HCT116 (cell line): ENCODE results near the gene NAXE. TPM values are rescaled to one million over a fixed set of nuclear protein-coding genes. Genes with fewer than 3 reads are reported as not detected.

Experiments
- ATAC-seq: fragments of 200-7000 bp; cut with Tn5 transposase; 2 replicates; pipeline ENCODE4 v1.9.1; 2020; ENCODE audit warnings: mild to moderate bottlenecking, moderate library complexity
- BruUV-seq: library from RNA; stranded (reverse); fragments of 400-500 nt; replicated peaks from 2 replicates; lab custom pipeline; 2021; lab: Mats Ljungman, UMichigan
- CTCF ChIA-PET: fragments of 300-600 bp; sonication (Branson Sonifier 250); formaldehyde crosslinking; loops from one replicate; lab custom pipeline; 2021; ENCODE audit warnings: antibody characterized with exemption; lab: Charles Lee
- POLR2A ChIA-PET: fragments of 300-600, 350-600 bp; sonication (Branson Sonifier 250); formaldehyde crosslinking; loops from one replicate; lab custom pipeline; 2021; ENCODE audit warnings: antibody characterized with exemption; lab: Charles Lee
- RAD21 ChIA-PET, 2 experiments: fragments of 300-600 bp; sonication (Branson Sonifier 250); formaldehyde crosslinking; loops; one replicate each; lab custom pipeline; 2023; ENCODE audit warnings: low total read pairs in 2 of 2; ENCODE audit not compliant: uncharacterized antibody in 2 of 2, unreplicated experiment in 2 of 2, low non-redundant PET in 1 of 2; lab: Charles Lee
- DNase-seq: peaks from one replicate; pipeline ENCODE4 v3.0.0-alpha.2; 2010; ENCODE audit warnings: low read depth, low spot score
- H2AFZ ChIP-seq: fragments of 200-600 bp; shearing (Covaris generic), sonication (generic); 2 replicates; pipeline ENCODE4 v1.6.1; 2017; ENCODE audit warnings: low read depth, mixed run types, mixed read lengths, antibody characterized with exemption, low read length; ENCODE audit not compliant: poor library complexity, severe bottlenecking
- H3K27ac ChIP-seq: 2 replicates; pipeline ENCODE4 v1.5.1; 2012; ENCODE audit warnings: low read depth, low read length
- H3K27me3 ChIP-seq: fragments of 200-600 bp; sonication (generic); 2 replicates; pipeline ENCODE4 v1.6.1; 2016; ENCODE audit warnings: mixed run types, low read length, mixed read lengths; ENCODE audit not compliant: insufficient read depth
- H3K36me3 ChIP-seq, 2 experiments: fragments of 200-500 bp in 1 of 2; fragments of 200-600 bp in 1 of 2; sonication (Bioruptor generic) in 1 of 2; sonication (generic) in 1 of 2; 2 replicates each; pipeline versions ENCODE4 v1.5.1 to v1.6.1; 2014 to 2016; ENCODE audit warnings: low read length in 2 of 2, inconsistent platforms in 1 of 2, mixed read lengths in 1 of 2, mixed run types in 1 of 2; ENCODE audit not compliant: insufficient read depth in 2 of 2, control insufficient read depth in 1 of 2
- H3K4me1 ChIP-seq, 2 experiments: fragments of 200-600 bp in 1 of 2; sonication (generic) in 1 of 2; 2 replicates each; pipeline versions ENCODE4 v1.5.1 to v1.6.1; 2012 to 2017; ENCODE audit warnings: low read length in 2 of 2, inconsistent platforms in 1 of 2, mild to moderate bottlenecking in 1 of 2, mixed read lengths in 1 of 2, mixed run types in 1 of 2, moderate library complexity in 1 of 2; ENCODE audit not compliant: insufficient read depth in 2 of 2, control insufficient read depth in 1 of 2
- H3K4me2 ChIP-seq: fragments of 200-600 bp; sonication (generic); 2 replicates; pipeline ENCODE4 v1.6.1; 2017; ENCODE audit warnings: mixed run types, low read length, mixed read lengths
- H3K4me3 ChIP-seq, 2 experiments: fragments of 200-600 bp in 1 of 2; sonication (generic) in 1 of 2; replicated peaks in 1 of 2; 2 replicates each; pipeline ENCODE4 v1.5.1; 2011 to 2016; ENCODE audit warnings: low read length in 2 of 2, control low read depth in 1 of 2, low read depth in 1 of 2, mild to moderate bottlenecking in 1 of 2, mixed read lengths in 1 of 2, mixed run types in 1 of 2
- H3K79me2 ChIP-seq: fragments of 200-600 bp; sonication (generic); 2 replicates; pipeline ENCODE4 v1.6.1; 2017; ENCODE audit warnings: mild to moderate bottlenecking, mixed run types, low read length, moderate library complexity, mixed read lengths; ENCODE audit not compliant: insufficient read depth
- H3K9ac ChIP-seq: fragments of 200-600 bp; sonication (generic); 2 replicates; pipeline ENCODE4 v1.6.1; 2016; ENCODE audit warnings: low read length, mixed read lengths
- H3K9me2 ChIP-seq: fragments of 200-600 bp; sonication (generic), shearing (Covaris generic); 2 replicates; pipeline ENCODE4 v1.6.1; 2017; ENCODE audit warnings: mixed run types, mild to moderate bottlenecking, moderate library complexity; ENCODE audit not compliant: insufficient read depth
- H3K9me3 ChIP-seq, 2 experiments: fragments of 200-500 bp in 1 of 2; fragments of 200-600 bp in 1 of 2; sonication (Bioruptor generic) in 1 of 2; sonication (generic) in 1 of 2; 2 replicates each; pipeline ENCODE4 v1.6.1; 2014 to 2017; ENCODE audit warnings: low read length in 2 of 2, mixed read lengths in 2 of 2, inconsistent platforms in 1 of 2, low read depth in 1 of 2, mild to moderate bottlenecking in 1 of 2, mixed run types in 1 of 2, moderate library complexity in 1 of 2; ENCODE audit not compliant: control insufficient read depth in 1 of 2, insufficient read depth in 1 of 2
- H4K20me1 ChIP-seq: fragments of 200-600 bp; sonication (generic), shearing (Covaris generic); 2 replicates; pipeline ENCODE4 v1.6.1; 2017; ENCODE audit warnings: mixed run types, mild to moderate bottlenecking, moderate library complexity; ENCODE audit not compliant: insufficient read depth
- CEBPB ChIP-seq: IDR thresholded peaks from 2 replicates; pipeline ENCODE4 v1.6.1; 2012; ENCODE audit warnings: low read depth
- EGR1 ChIP-seq: IDR thresholded peaks from 2 replicates; pipeline ENCODE4 v1.6.1; 2012; ENCODE audit warnings: low read depth
- EZH2 ChIP-seq: fragments of 200-600 bp; sonication (generic); IDR thresholded peaks from 2 replicates; pipeline ENCODE4 v1.6.1; 2017; ENCODE audit warnings: antibody characterized with exemption, mixed run types
- SIN3A ChIP-seq: IDR thresholded peaks from 2 replicates; pipeline ENCODE4 v1.6.1; 2012; ENCODE audit warnings: low read depth
- SP1 ChIP-seq: IDR thresholded peaks from 2 replicates; pipeline ENCODE4 v1.6.1; 2012; ENCODE audit warnings: low read depth
- ZFX ChIP-seq: fragments of 450-650 bp; IDR thresholded peaks from 2 replicates; pipeline ENCODE4 v1.6.1; 2017
- intact Hi-C: fragments of 100-400 bp; cut with micrococcal nuclease; formaldehyde crosslinking; loops from 2 replicates; pipeline ENCODE4 v1.10.0; 2022
- total RNA-seq: library from RNA; stranded (reverse); gene quantifications from one replicate; pipeline ENCODE4 v1.2.1, GENCODE V29; 2021; ENCODE audit not compliant: unreplicated experiment
- TF ChIP-seq, protein P1 (sequence below), 3 experiments: fragments of 200-600 bp in 1 of 3; sonication (generic) in 1 of 3; IDR thresholded peaks in 2 of 3; conservative IDR thresholded peaks in 1 of 3; 2 replicates each; pipeline ENCODE4 v1.5.1; 2012 to 2017; ENCODE audit warnings: low read depth in 2 of 3, low read length in 2 of 3, antibody characterized with exemption in 1 of 3, borderline replicate concordance in 1 of 3, control low read depth in 1 of 3, mild to moderate bottlenecking in 1 of 3, mixed read lengths in 1 of 3, mixed run types in 1 of 3, moderate library complexity in 1 of 3; ENCODE audit not compliant: insufficient read depth in 1 of 3

Gene NAXE
- total RNA-seq, 1 experiment from 2014 or later: 139 TPM

- Histone ChIP-seq H3K9me2 (no peaks in the 10 kb centered on the region), H3K79me2 (peaks cover 16% of the 10 kb centered on the region; the same call in 1 of the 2 replicates), H3K9me3 (no peaks in the 10 kb centered on the region), H4K20me1 (no peaks in the 10 kb centered on the region), H3K36me3 (peaks cover 11 to 25% of the 10 kb centered on the region in 2 experiments; a peak in 3 of 4 replicates), H2AFZ (no peak overlapping the region), H3K9ac (peak overlapping the region; percentile 97), H3K4me1 (peaks cover 8 to 33% of the 10 kb centered on the region in 2 experiments; a peak in 3 of 4 replicates), H3K4me3 (peak overlapping the region; percentile 60 to 95), H3K27ac (peak overlapping the region; percentile 89), H3K27me3 (no peaks in the 10 kb centered on the region), H3K4me2 (peak overlapping the region; percentile 84)
- ATAC-seq: no peak
- ChIA-PET RAD21 (no interaction called here), CTCF (interaction anchor here (1.0 to 2.3 kb wide), 3 partner anchors 12 to 29 kb away, joined by 3 to 12 read pairs (median 4); partner anchors contain the start of gene HAPLN2), POLR2A (interaction anchor here (0.7 to 0.9 kb wide), 2 partner anchors 100 to 115 kb away, joined by 3 to 4 read pairs; no protein-coding TSS in a partner anchor)
- intact Hi-C loops: no loop called here
- no peak for TF ChIP-seq EGR1
- TF ChIP-seq CEBPB: no peak
- TF ChIP-seq ZFX: no peak
- no peak for TF ChIP-seq SP1
- TF ChIP-seq, protein P1, sequence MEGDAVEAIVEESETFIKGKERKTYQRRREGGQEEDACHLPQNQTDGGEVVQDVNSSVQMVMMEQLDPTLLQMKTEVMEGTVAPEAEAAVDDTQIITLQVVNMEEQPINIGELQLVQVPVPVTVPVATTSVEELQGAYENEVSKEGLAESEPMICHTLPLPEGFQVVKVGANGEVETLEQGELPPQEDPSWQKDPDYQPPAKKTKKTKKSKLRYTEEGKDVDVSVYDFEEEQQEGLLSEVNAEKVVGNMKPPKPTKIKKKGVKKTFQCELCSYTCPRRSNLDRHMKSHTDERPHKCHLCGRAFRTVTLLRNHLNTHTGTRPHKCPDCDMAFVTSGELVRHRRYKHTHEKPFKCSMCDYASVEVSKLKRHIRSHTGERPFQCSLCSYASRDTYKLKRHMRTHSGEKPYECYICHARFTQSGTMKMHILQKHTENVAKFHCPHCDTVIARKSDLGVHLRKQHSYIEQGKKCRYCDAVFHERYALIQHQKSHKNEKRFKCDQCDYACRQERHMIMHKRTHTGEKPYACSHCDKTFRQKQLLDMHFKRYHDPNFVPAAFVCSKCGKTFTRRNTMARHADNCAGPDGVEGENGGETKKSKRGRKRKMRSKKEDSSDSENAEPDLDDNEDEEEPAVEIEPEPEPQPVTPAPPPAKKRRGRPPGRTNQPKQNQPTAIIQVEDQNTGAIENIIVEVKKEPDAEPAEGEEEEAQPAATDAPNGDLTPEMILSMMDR (IDR thresholded peaks at IDR 0.05 in 2 of 3, conservative IDR thresholded peaks at IDR 0.05 in 1 of 3; ENCODE audit: borderline replicate concordance in 1 of 3, insufficient read depth in 1 of 3, low read depth in 2 of 3, low read length in 2 of 3): no peak
- no peak for TF ChIP-seq EZH2
- TF ChIP-seq SIN3A: no peak
- no TSS peak for BruUV-seq
- DNase-seq: no peak
These were observed 1.0 kb upstream of the NAXE start for GRCh38 chr1:156590326-156591180.
